Breast epithelium (tissue), 4 donors: ENCODE results near the gene GPR108. TPM values are rescaled to one million over a fixed set of nuclear protein-coding genes. Genes with fewer than 3 reads are reported as not detected.
"Not testable (repeated sequence)": the region's sequence is repeated elsewhere in the genome, so short reads cannot be mapped to it uniquely, and the experiment has no call there.

ENCODE experiments used
- DNase-seq, 2 donors: peaks; one replicate each; pipeline ENCODE4 v3.0.0-alpha.2; 2019; ENCODE audit warnings: low spot score in 2 of 2
- H3K27ac ChIP-seq, 2 donors: fragments of 200-600 bp; sonication (generic) in 1 of 2; one replicate each; pipeline ENCODE4 v1.5.1; 2016 to 2019; ENCODE audit warnings: mild to moderate bottlenecking in 1 of 2
- H3K27me3 ChIP-seq, 2 donors: fragments of 200-600 bp; sonication (generic) in 1 of 2; one replicate each; pipeline versions ENCODE4 v1.5.1 to v1.6.0; 2017 to 2019; ENCODE audit warnings: control low read depth in 1 of 2, mild to moderate bottlenecking in 1 of 2
- H3K36me3 ChIP-seq: fragments of 200-600 bp; one replicate; pipeline ENCODE4 v1.5.1; 2019
- H3K4me1 ChIP-seq, 2 donors: fragments of 200-600 bp; sonication (generic); one replicate each; pipeline ENCODE4 v1.5.1; 2016 to 2019; ENCODE audit warnings: control low read depth in 1 of 2
- H3K4me3 ChIP-seq, 3 donors: fragments of 200-600 bp; sonication (generic); 1 replicate in 2 of 3; 2 replicates in 1 of 3; pipeline ENCODE4 v1.5.1; 2016 to 2019; ENCODE audit warnings: mild to moderate bottlenecking in 3 of 3, moderate library complexity in 2 of 3
- H3K9me3 ChIP-seq, 2 donors: fragments of 200-600 bp; sonication (generic) in 1 of 2; one replicate each; pipeline ENCODE4 v1.5.1; 2016 to 2019; ENCODE audit warnings: control low read depth in 1 of 2
- POLR2A ChIP-seq: fragments of 450-650 bp; IDR thresholded peaks from one replicate; pipeline ENCODE4 v1.6.1; 2016; ENCODE audit warnings: antibody characterized with exemption, mild to moderate bottlenecking, moderate library complexity
- POLR2AphosphoS5 ChIP-seq, 3 donors: sonication (generic); formaldehyde crosslinking; IDR thresholded peaks; one replicate each; pipeline ENCODE4 v1.6.1; 2017; ENCODE audit warnings: antibody characterized with exemption in 3 of 3
- intact Hi-C: fragments of 100-400 bp; cut with DNase I; formaldehyde crosslinking; loops from one replicate; pipeline ENCODE4 v1.15.1; 2023; ENCODE audit warnings: low total_unique reads
- total RNA-seq, 3 donors: library from RNA; depleted of rRNA; stranded (reverse); fragments of >200 nt; gene quantifications; one replicate each; pipeline ENCODE4 v1.1.0, GENCODE V29; 2016
- TF ChIP-seq, protein P1 (sequence below), 3 donors: fragments of 450-650 bp; IDR thresholded peaks; one replicate each; pipeline ENCODE4 v1.5.1; 2016 to 2017; ENCODE audit warnings: antibody characterized with exemption in 3 of 3, mild to moderate bottlenecking in 3 of 3, moderate library complexity in 3 of 3

GPR108 gene
- total RNA-seq, 3 donors from 2014 or later, result 62.9 to 98.1 (median 78.0) TPM

- peak overlapping the region; percentile 82 to 96 for H3K27ac ChIP-seq
- H3K27me3 ChIP-seq, result no peaks in the 10 kb centered on the region
- DNase-seq, result peak; percentile 95 to 97
- no peaks in the 10 kb centered on the region for H3K4me1 ChIP-seq
- H3K4me3 ChIP-seq, result peak overlapping the region in 2 of 3 donors; percentile 55 to 76
- intact Hi-C loops, result no loop called here
- no peaks in the 10 kb centered on the region for H3K36me3 ChIP-seq
- no peaks in the 10 kb centered on the region for H3K9me3 ChIP-seq
- no peak for TF ChIP-seq POLR2A
- TF ChIP-seq, protein P1, sequence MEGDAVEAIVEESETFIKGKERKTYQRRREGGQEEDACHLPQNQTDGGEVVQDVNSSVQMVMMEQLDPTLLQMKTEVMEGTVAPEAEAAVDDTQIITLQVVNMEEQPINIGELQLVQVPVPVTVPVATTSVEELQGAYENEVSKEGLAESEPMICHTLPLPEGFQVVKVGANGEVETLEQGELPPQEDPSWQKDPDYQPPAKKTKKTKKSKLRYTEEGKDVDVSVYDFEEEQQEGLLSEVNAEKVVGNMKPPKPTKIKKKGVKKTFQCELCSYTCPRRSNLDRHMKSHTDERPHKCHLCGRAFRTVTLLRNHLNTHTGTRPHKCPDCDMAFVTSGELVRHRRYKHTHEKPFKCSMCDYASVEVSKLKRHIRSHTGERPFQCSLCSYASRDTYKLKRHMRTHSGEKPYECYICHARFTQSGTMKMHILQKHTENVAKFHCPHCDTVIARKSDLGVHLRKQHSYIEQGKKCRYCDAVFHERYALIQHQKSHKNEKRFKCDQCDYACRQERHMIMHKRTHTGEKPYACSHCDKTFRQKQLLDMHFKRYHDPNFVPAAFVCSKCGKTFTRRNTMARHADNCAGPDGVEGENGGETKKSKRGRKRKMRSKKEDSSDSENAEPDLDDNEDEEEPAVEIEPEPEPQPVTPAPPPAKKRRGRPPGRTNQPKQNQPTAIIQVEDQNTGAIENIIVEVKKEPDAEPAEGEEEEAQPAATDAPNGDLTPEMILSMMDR (IDR thresholded peaks at IDR 0.05), result no peak
- TF ChIP-seq POLR2AphosphoS5 (IDR thresholded peaks at IDR 0.05), result peak; percentile 18 to 92 (median 71)
These were observed 28.5 kb upstream of the GPR108 start for GRCh38 chr19:6765738-6766356.

GRCh38 chr19:6762253-6762797 lies 24.9 kb upstream of the GPR108 start:
- H3K36me3 ChIP-seq, H3K27me3 ChIP-seq, H3K27ac ChIP-seq, H3K9me3 ChIP-seq, H3K4me1 ChIP-seq, DNase-seq, intact Hi-C loops, H3K4me3 ChIP-seq: not testable (repeated sequence)

- no peak for DNase-seq
- Histone ChIP-seq H3K27me3 (no peaks in the 10 kb centered on the region), H3K4me3 (no peak overlapping the region), H3K27ac (no peak overlapping the region), H3K36me3 (no peaks in the 10 kb centered on the region), H3K4me1 (no peaks in the 10 kb centered on the region), H3K9me3 (no peaks in the 10 kb centered on the region)
- intact Hi-C loops, result no loop called here
- TF ChIP-seq POLR2AphosphoS5 (IDR thresholded peaks at IDR 0.05), result no peak
- TF ChIP-seq POLR2A, result no peak
- TF ChIP-seq, protein P1 (IDR thresholded peaks at IDR 0.05), result no peak
These were observed 23.8 kb upstream of the GPR108 start for GRCh38 chr19:6761053-6761676.

GRCh38 chr19:6760606-6761005 lies 23.2 kb upstream of the GPR108 start:
- TF ChIP-seq, protein P1 (IDR thresholded peaks at IDR 0.05), result no peak
- TF ChIP-seq POLR2AphosphoS5 (IDR thresholded peaks at IDR 0.05), result no peak
- TF ChIP-seq POLR2A, result no peak
- DNase-seq, result no peak
- no peaks in the 10 kb centered on the region for H3K4me1 ChIP-seq
- intact Hi-C loops, result no loop called here
- H3K27ac ChIP-seq, result no peak overlapping the region
- no peaks in the 10 kb centered on the region for H3K27me3 ChIP-seq
- no peak overlapping the region for H3K4me3 ChIP-seq
- no peaks in the 10 kb centered on the region for H3K9me3 ChIP-seq
- H3K36me3 ChIP-seq, result no peaks in the 10 kb centered on the region

- no peaks in the 10 kb centered on the region for H3K4me1 ChIP-seq
- no peak overlapping the region for H3K4me3 ChIP-seq
- intact Hi-C loops, result no loop called here
- TF ChIP-seq POLR2AphosphoS5 (IDR thresholded peaks at IDR 0.05) (no peak), POLR2A (no peak)
- TF ChIP-seq, protein P1 (IDR thresholded peaks at IDR 0.05), result no peak
- DNase-seq, result no peak
- no peak overlapping the region for H3K27ac ChIP-seq
- no peaks in the 10 kb centered on the region for H3K36me3 ChIP-seq
- H3K9me3 ChIP-seq, result no peaks in the 10 kb centered on the region
- no peaks in the 10 kb centered on the region for H3K27me3 ChIP-seq
These were observed 17.5 kb upstream of the GPR108 start for GRCh38 chr19:6754653-6755463.
